DND-41 (cell line): Measurements from ENCODE around the gene ADGRB3.

Experiments used
- EZH2 ChIP-seq: IDR thresholded peaks from 3 replicates; pipeline ENCODE4 v1.6.1; 2012; ENCODE audit warnings: borderline replicate concordance, low read depth, mild to moderate bottlenecking, moderate library complexity, low read length, inconsistent platforms; ENCODE audit not compliant: severe bottlenecking
- TF ChIP-seq, protein P1 (sequence below): IDR thresholded peaks from 2 replicates; pipeline ENCODE4 v1.5.1; 2012; ENCODE audit warnings: borderline replicate concordance, low read length, moderate library complexity, mild to moderate bottlenecking; ENCODE audit not compliant: poor library complexity, severe bottlenecking; ENCODE audit errors: extremely low read depth

DNA sequence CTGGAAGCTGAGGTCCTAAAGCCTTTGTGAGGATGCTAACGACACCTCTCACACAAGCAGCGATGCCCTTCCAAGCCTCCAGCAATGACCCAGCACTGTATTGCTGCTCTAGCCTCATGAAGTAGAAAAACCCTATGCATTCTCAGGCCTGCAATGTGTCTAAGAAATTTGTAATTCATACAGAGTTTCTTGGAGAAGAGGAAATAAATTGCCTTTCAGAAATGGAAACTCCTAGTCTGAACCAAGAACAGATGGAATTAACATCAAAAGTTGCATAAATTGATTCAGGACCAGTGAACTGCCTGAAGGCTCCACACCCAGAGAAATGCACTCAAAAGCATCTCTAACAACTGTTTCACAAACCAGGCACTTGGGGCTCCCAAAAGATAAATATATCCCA lies 353.6 kb downstream of the ADGRB3 start:
- TF ChIP-seq, protein P1, sequence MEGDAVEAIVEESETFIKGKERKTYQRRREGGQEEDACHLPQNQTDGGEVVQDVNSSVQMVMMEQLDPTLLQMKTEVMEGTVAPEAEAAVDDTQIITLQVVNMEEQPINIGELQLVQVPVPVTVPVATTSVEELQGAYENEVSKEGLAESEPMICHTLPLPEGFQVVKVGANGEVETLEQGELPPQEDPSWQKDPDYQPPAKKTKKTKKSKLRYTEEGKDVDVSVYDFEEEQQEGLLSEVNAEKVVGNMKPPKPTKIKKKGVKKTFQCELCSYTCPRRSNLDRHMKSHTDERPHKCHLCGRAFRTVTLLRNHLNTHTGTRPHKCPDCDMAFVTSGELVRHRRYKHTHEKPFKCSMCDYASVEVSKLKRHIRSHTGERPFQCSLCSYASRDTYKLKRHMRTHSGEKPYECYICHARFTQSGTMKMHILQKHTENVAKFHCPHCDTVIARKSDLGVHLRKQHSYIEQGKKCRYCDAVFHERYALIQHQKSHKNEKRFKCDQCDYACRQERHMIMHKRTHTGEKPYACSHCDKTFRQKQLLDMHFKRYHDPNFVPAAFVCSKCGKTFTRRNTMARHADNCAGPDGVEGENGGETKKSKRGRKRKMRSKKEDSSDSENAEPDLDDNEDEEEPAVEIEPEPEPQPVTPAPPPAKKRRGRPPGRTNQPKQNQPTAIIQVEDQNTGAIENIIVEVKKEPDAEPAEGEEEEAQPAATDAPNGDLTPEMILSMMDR, result no peak
- TF ChIP-seq EZH2, result no peak
